Smooth muscle cell (in vitro differentiated cells): ENCODE data around the gene PCNT. TPM values are rescaled to one million over a fixed set of nuclear protein-coding genes. Genes with fewer than 3 reads are reported as not detected.
"Not testable (repeated sequence)": the region's sequence is repeated elsewhere in the genome, so short reads cannot be mapped to it uniquely, and the experiment has no call there.

Experiments used
- DNase-seq: peaks from one replicate; lab custom pipeline; 2025; ENCODE audit not compliant: unreplicated experiment; lab: John Stamatoyannopoulos, UW
- H2AFZ ChIP-seq: fragments of 200-600 bp; sonication (generic); 2 replicates; pipeline ENCODE4 v1.6.0; 2016; ENCODE audit warnings: antibody characterized with exemption, low read depth, mild to moderate bottlenecking
- H3F3A ChIP-seq: fragments of 200-600 bp; sonication (generic); 2 replicates; pipeline ENCODE4 v1.6.0; 2017; ENCODE audit warnings: antibody characterized with exemption, low read depth
- H3K27ac ChIP-seq: fragments of 200-600 bp; sonication (generic); 2 replicates; pipeline ENCODE4 v1.5.1; 2016; ENCODE audit warnings: low read depth, mild to moderate bottlenecking
- H3K27me3 ChIP-seq: fragments of 200-600 bp; sonication (generic); 2 replicates; pipeline ENCODE4 v1.6.1; 2016; ENCODE audit warnings: low read depth, mild to moderate bottlenecking
- H3K36me3 ChIP-seq: fragments of 200-600 bp; sonication (generic); 2 replicates; pipeline ENCODE4 v1.5.1; 2016; ENCODE audit warnings: low read depth
- H3K4me1 ChIP-seq: fragments of 200-600 bp; sonication (generic); 2 replicates; pipeline ENCODE4 v1.5.1; 2016; ENCODE audit warnings: low read depth
- H3K4me2 ChIP-seq: fragments of 200-600 bp; sonication (generic); 2 replicates; pipeline ENCODE4 v1.6.0; 2016; ENCODE audit warnings: mild to moderate bottlenecking
- H3K4me3 ChIP-seq: fragments of 200-600 bp; sonication (generic); 2 replicates; pipeline ENCODE4 v1.5.1; 2016; ENCODE audit warnings: mild to moderate bottlenecking
- H3K79me2 ChIP-seq: fragments of 200-600 bp; sonication (generic); 2 replicates; pipeline ENCODE4 v1.6.0; 2016; ENCODE audit warnings: low read depth, mild to moderate bottlenecking
- H3K9ac ChIP-seq: fragments of 200-600 bp; sonication (generic); 2 replicates; pipeline ENCODE4 v1.6.0; 2016; ENCODE audit warnings: low read depth
- H3K9me3 ChIP-seq: fragments of 200-600 bp; sonication (generic); replicated peaks from 2 replicates; pipeline ENCODE4 v1.5.1; 2016; ENCODE audit warnings: low read depth
- H4K20me1 ChIP-seq: fragments of 200-600 bp; sonication (generic); 2 replicates; pipeline ENCODE4 v1.6.0; 2016; ENCODE audit warnings: low read depth
- CTCF ChIP-seq: fragments of 200-600 bp; sonication (generic); IDR thresholded peaks from 2 replicates; pipeline ENCODE4 v1.5.1; 2017; ENCODE audit warnings: borderline replicate concordance, mild to moderate bottlenecking, antibody characterized with exemption; ENCODE audit not compliant: insufficient read depth, poor library complexity, severe bottlenecking
- WGBS: methylation state at CpG from one replicate; pipeline ENCODE4 v1.1.7; 2016; ENCODE audit warnings: low lambda C conversion rate; 5-methylcytosine and 5-hydroxymethylcytosine counted together
- polyA plus RNA-seq: library from polyadenylated mRNA; unstranded; fragments of >200 nt; fragmentation: Nextera tagmentation; extraction: Ambion mirVana; gene quantifications from 2 replicates; pipeline ENCODE4 v1.2.1, GENCODE V29; 2016
- total RNA-seq: library from RNA; depleted of rRNA; stranded (reverse); fragments of >200 nt; gene quantifications from 2 replicates; pipeline ENCODE4 v1.2.3, GENCODE V29; 2014

PCNT gene
- total and polyA plus RNA-seq, 2 experiments from 2014 or later = 9.3 to 10.8 TPM

GRCh38 chr21:46442938-46443337 lies 119.0 kb downstream of the PCNT start:
- TF ChIP-seq CTCF = no peak

GRCh38 chr21:46443910-46444309 lies 120.0 kb downstream of the PCNT start:
- Histone ChIP-seq H3K79me2 (no peaks in the 10 kb centered on the region), H3K36me3 (no peaks in the 10 kb centered on the region), H4K20me1 (no peaks in the 10 kb centered on the region), H3K4me3 (no peak overlapping the region), H3F3A (no peaks in the 10 kb centered on the region), H3K9ac (no peak overlapping the region), H3K4me2 (no peak overlapping the region), H3K4me1 (no peaks in the 10 kb centered on the region), H3K9me3 (no peaks in the 10 kb centered on the region), H3K27ac (no peak overlapping the region), H3K27me3 (no peaks in the 10 kb centered on the region), H2AFZ (no peak overlapping the region)
- 92% methylated on average over 8 of the region's 8 CpGs for WGBS
- no peak for TF ChIP-seq CTCF
- DNase-seq = no peak

More at GRCh38 chr21:46442938-46443337, 119.0 kb downstream of the PCNT start:
- Histone ChIP-seq H3K27me3 (no peaks in the 10 kb centered on the region), H3K79me2 (no peaks in the 10 kb centered on the region), H3K9me3 (no peaks in the 10 kb centered on the region), H3K4me1 (no peaks in the 10 kb centered on the region), H3K36me3 (peaks cover 3% of the 10 kb centered on the region), H2AFZ (no peak overlapping the region), H4K20me1 (no peaks in the 10 kb centered on the region), H3K9ac (no peak overlapping the region), H3F3A (no peaks in the 10 kb centered on the region), H3K4me3 (no peak overlapping the region), H3K4me2 (no peak overlapping the region), H3K27ac (no peak overlapping the region)
- DNase-seq = no peak
- 73% methylated on average over 15 of the region's 15 CpGs for WGBS

GRCh38 chr21:46448108-46448507 lies 124.2 kb downstream of the PCNT start:
- DNase-seq = no peak
- Histone ChIP-seq H3K4me2 (no peak overlapping the region), H3F3A (no peaks in the 10 kb centered on the region), H3K27ac (no peak overlapping the region), H3K4me1 (no peaks in the 10 kb centered on the region), H4K20me1 (no peaks in the 10 kb centered on the region), H3K9me3 (no peaks in the 10 kb centered on the region), H3K27me3 (no peaks in the 10 kb centered on the region), H3K9ac (no peak overlapping the region), H2AFZ (no peak overlapping the region), H3K79me2 (no peaks in the 10 kb centered on the region), H3K4me3 (no peak overlapping the region), H3K36me3 (no peaks in the 10 kb centered on the region)
- TF ChIP-seq CTCF = no peak
- WGBS = 98% methylated on average over 5 of the region's 5 CpGs

GRCh38 chr21:46448855-46449254 lies 124.9 kb downstream of the PCNT start:
- not testable (repeated sequence) for H3K36me3 ChIP-seq, H3K79me2 ChIP-seq, H3K9ac ChIP-seq, H3K4me2 ChIP-seq, DNase-seq, H2AFZ ChIP-seq, H3K4me1 ChIP-seq, H3K27ac ChIP-seq, H4K20me1 ChIP-seq, H3F3A ChIP-seq, H3K9me3 ChIP-seq, H3K27me3 ChIP-seq, H3K4me3 ChIP-seq
- 96% methylated on average over 6 of the region's 6 CpGs for WGBS
